ENCODE results near the gene IFNW1.

DNA sequence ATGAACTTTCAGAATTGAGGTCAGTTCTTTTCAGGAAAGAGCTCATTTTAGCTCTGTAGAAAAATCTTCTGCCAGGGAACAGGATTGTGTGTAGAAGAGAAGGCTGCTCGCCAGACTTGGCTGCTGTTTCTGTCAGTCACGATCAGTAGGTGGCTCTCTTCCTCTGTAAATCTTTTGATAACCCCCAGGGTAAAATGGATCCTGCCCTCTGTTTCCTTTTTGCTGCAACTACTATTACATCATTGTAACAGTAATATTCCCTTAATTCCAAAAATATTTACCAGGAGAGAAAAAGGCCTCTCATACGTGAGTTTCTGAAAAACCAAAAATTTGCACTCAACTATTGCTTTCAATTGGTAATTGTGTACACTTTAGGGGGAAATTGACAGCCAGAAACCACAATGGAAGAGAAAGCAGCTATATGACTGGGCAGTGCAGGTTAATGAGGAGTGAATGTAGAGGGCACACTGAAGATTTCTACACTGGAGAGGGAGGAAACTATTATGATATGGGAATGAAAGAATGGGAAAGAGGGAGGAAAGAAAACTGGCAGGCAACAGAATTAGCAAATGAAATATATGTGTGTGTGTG is 12.5 kb upstream of the IFNW1 start:
- no peak for TF ChIP-seq POLR2A (IDR thresholded peaks at IDR 0.05)
- TF ChIP-seq, protein P1, sequence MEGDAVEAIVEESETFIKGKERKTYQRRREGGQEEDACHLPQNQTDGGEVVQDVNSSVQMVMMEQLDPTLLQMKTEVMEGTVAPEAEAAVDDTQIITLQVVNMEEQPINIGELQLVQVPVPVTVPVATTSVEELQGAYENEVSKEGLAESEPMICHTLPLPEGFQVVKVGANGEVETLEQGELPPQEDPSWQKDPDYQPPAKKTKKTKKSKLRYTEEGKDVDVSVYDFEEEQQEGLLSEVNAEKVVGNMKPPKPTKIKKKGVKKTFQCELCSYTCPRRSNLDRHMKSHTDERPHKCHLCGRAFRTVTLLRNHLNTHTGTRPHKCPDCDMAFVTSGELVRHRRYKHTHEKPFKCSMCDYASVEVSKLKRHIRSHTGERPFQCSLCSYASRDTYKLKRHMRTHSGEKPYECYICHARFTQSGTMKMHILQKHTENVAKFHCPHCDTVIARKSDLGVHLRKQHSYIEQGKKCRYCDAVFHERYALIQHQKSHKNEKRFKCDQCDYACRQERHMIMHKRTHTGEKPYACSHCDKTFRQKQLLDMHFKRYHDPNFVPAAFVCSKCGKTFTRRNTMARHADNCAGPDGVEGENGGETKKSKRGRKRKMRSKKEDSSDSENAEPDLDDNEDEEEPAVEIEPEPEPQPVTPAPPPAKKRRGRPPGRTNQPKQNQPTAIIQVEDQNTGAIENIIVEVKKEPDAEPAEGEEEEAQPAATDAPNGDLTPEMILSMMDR (IDR thresholded peaks at IDR 0.05): no peak
